ENCODE results near the gene CLSTN2.

GRCh38 chr3:139948467-139948866 lies 13.5 kb downstream of the CLSTN2 start:
- TF ChIP-seq SIN3A (IDR thresholded peaks at IDR 0.05; ENCODE audit: borderline replicate concordance, insufficient read depth, low read length) (no peak), POLR2AphosphoS5 (IDR thresholded peaks at IDR 0.05; ENCODE audit: low read depth, low read length) (no peak), REST (IDR thresholded peaks at IDR 0.05; ENCODE audit: insufficient read depth in 1 of 2, low read depth in 2 of 2, low read length in 2 of 2) (no peak), TAF1 (IDR thresholded peaks at IDR 0.05; ENCODE audit: borderline replicate concordance, insufficient read depth, low read length) (no peak)
